Hepatic stellate cell (primary cell): ENCODE measurements around the gene MAPRE2.
A peak's percentile ranks its signal among the peaks of the same experiment; 100 is the strongest.

Source experiments
- DNase-seq: peaks from one replicate; pipeline ENCODE4 v3.0.0; 2011; ENCODE audit warnings: low spot score

The MAPRE2 gene

GRCh38 chr18:35062408-35062807 lies 21.2 kb downstream of the MAPRE2 start:
- no peak for DNase-seq

- no peak for DNase-seq
Measured at GRCh38 chr18:35063875-35064690, 22.9 kb downstream of the MAPRE2 start.

- DNase-seq = no peak
Measured at GRCh38 chr18:35067454-35067853, 26.2 kb downstream of the MAPRE2 start.

GRCh38 chr18:35071819-35072247 lies 30.6 kb downstream of the MAPRE2 start:
- no peak for DNase-seq

- DNase-seq = no peak
Measured at GRCh38 chr18:35072616-35073015, 31.4 kb downstream of the MAPRE2 start.

GRCh38 chr18:35073186-35074105 lies 32.2 kb downstream of the MAPRE2 start:
- DNase-seq = no peak

- no peak for DNase-seq
Measured at GRCh38 chr18:35074581-35074980, 33.4 kb downstream of the MAPRE2 start.

- no peak for DNase-seq
Measured at GRCh38 chr18:35075132-35075531, 33.9 kb downstream of the MAPRE2 start.

GRCh38 chr18:35076135-35076924 lies 35.1 kb downstream of the MAPRE2 start:
- peak; percentile 68 for DNase-seq

GRCh38 chr18:35077937-35078336 lies 36.7 kb downstream of the MAPRE2 start:
- no peak for DNase-seq

- DNase-seq = no peak
Measured at GRCh38 chr18:35080058-35080457, 38.8 kb downstream of the MAPRE2 start.

GRCh38 chr18:35083174-35083712 lies 42.0 kb downstream of the MAPRE2 start:
- DNase-seq = no peak

- DNase-seq = no peak
Measured at GRCh38 chr18:35084494-35085449, 43.6 kb downstream of the MAPRE2 start.

- no peak for DNase-seq
Measured at GRCh38 chr18:35085450-35086380, 44.5 kb downstream of the MAPRE2 start.

- DNase-seq = no peak
Measured at GRCh38 chr18:35086704-35087103, 45.5 kb downstream of the MAPRE2 start.

- DNase-seq = no peak
Measured at GRCh38 chr18:35087726-35088125, 46.5 kb downstream of the MAPRE2 start.

- DNase-seq = no peak
Measured at GRCh38 chr18:35088921-35089320, 47.7 kb downstream of the MAPRE2 start.

GRCh38 chr18:35089382-35089781 lies 48.2 kb downstream of the MAPRE2 start:
- no peak for DNase-seq

- DNase-seq = no peak
Measured at GRCh38 chr18:35089891-35090550, 48.8 kb downstream of the MAPRE2 start.
